Large intestine (tissue), 3 donors: Measurements from ENCODE around the gene YJEFN3. TPM values are rescaled to one million over a fixed set of nuclear protein-coding genes. Genes with fewer than 3 reads are reported as not detected.

Experiments used
- DNase-seq, 2 donors: peaks; one replicate each; pipeline versions ENCODE4 v3.0.0 to v3.0.0-alpha.2; 2013
- H3K27ac ChIP-seq: one replicate; pipeline ENCODE4 v1.5.1; 2013; ENCODE audit warnings: low read length
- H3K27me3 ChIP-seq: 2 replicates; pipeline ENCODE4 v1.6.1; 2013; ENCODE audit warnings: low read length; ENCODE audit not compliant: control insufficient read depth, insufficient read depth
- H3K36me3 ChIP-seq: 2 replicates; pipeline ENCODE4 v1.6.1; 2013; ENCODE audit warnings: low read length; ENCODE audit not compliant: control insufficient read depth, insufficient read depth
- H3K4me1 ChIP-seq: one replicate; pipeline ENCODE4 v1.6.1; 2013; ENCODE audit warnings: low read length; ENCODE audit not compliant: control insufficient read depth, insufficient read depth
- H3K4me3 ChIP-seq: one replicate; pipeline ENCODE4 v1.5.1; 2013; ENCODE audit warnings: low read length
- H3K9me3 ChIP-seq: one replicate; pipeline ENCODE4 v1.6.1; 2013; ENCODE audit warnings: mild to moderate bottlenecking, low read depth, low read length, moderate library complexity; ENCODE audit not compliant: control insufficient read depth
- WGBS: methylation state at CpG from one replicate; pipeline ENCODE4 v1.1.5; 2013; ENCODE audit warnings: low lambda C conversion rate; ENCODE audit not compliant: insufficient coverage; 5-methylcytosine and 5-hydroxymethylcytosine counted together
- polyA plus RNA-seq: library from polyadenylated mRNA; unstranded; fragments of 120-200 nt; gene quantifications from one replicate; pipeline ENCODE4 v1.2.1, GENCODE V29; 2013

The YJEFN3 gene
- polyA plus RNA-seq, 1 donor = 9.5 TPM

DNA sequence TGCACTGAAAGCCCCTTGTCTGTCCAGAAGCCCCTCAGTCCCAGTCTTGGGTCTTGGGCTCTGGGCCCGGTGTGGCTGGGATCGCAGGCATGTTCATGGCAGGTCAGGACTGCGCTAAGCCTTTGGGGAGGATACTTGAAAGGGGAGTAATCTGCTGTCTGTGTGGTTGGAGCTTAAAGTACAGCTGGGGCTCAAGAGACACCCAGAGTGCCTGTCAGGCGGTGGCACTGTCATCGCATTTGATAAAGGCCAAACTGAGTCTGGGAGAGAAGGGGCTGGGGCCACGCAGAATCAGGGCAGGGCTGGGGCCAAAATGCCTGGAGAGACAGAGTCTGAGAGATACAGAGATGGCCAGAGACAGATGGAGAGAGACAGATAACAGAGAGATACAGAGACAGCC, 5.1 kb downstream of the YJEFN3 start:
- DNase-seq = no peak
- H3K36me3 ChIP-seq = peaks cover 9% of the 10 kb centered on the region
- WGBS = no CpG with 5 or more reads among the region's 6 CpGs
- H3K4me1 ChIP-seq = peaks cover 5% of the 10 kb centered on the region
- H3K4me3 ChIP-seq = no peak overlapping the region
- H3K9me3 ChIP-seq = no peaks in the 10 kb centered on the region
- H3K27me3 ChIP-seq = peaks cover 23% of the 10 kb centered on the region
- H3K27ac ChIP-seq = no peak overlapping the region

DNA sequence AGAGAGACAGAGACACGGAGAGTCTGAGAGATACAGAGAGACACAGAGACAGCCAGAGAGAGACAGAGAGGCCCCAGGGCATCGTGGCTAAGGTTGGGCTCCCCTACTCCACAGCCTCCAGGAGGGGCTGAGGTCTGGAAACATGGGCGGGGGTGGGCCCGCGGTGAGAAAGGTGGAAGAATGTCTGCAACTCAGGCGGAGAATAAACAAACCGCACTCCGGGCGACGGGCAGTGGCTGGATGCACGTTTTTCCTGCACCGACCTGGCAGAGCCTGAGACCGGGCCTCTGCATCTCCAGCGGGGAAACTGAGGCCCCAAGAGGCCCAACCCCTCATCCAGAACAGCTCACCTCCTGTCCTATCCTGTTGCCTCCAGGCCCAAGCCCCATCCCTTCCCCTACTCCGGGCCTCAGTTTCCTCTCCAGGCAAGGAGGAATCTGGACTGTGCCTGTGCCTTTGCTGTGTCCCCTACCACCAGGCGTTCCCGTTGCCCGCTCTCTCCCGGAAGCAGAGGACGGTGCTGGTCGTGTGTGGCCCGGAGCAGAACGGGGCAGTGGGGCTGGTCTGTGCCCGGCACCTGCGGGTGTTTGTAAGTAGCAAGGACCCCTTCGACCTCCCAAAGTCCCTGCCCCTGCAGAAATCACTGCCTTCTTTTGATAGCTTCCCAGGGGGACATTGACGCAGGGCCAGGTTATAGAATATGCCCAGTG, 6.0 kb downstream of the YJEFN3 start:
- Histone ChIP-seq H3K4me3 (no peak overlapping the region), H3K27ac (no peak overlapping the region), H3K27me3 (peaks cover 31% of the 10 kb centered on the region), H3K36me3 (peaks cover 6% of the 10 kb centered on the region), H3K9me3 (peaks cover 2% of the 10 kb centered on the region), H3K4me1 (peaks cover 5% of the 10 kb centered on the region)
- no peak for DNase-seq
- no CpG with 5 or more reads among the region's 27 CpGs for WGBS

DNA sequence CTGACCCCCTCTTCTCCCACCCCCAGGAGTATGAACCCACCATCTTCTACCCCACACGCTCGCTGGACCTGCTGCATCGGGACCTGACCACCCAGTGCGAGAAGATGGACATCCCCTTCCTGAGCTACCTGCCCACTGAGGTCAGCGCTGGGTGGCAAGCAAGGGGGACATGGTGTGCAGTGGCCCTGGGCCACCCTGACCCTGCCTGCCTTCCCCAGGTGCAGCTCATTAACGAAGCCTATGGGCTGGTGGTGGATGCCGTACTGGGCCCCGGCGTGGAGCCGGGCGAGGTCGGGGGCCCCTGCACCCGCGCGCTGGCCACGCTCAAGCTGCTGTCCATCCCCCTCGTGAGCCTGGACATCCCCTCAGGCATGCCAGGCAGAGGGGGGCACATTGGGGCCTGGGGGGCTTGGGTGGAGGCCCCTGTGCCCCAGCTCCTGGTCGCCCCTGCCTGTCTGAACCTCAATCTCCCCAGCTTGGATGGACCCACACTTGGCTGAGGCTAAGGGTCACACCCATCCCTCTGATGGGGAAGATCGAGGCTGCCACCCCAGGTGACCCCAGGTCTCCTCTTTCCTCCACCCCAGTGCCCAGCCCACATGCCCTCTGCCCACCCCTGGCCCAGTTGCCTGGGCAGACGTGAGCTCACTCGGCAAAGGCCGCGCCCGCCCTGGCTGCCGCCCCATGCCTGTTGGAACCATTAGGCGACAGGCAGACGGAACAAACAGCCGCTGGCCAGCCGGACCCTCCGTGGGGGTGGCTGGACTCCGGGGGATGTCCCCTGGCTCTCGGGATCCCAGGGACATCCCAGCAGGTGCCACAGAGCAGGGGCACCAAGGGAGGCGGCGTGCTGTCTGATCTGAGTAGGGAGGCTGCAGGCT, 6.8 kb downstream of the YJEFN3 start:
- peaks cover 6% of the 10 kb centered on the region for H3K4me1 ChIP-seq
- no peak overlapping the region for H3K27ac ChIP-seq
- H3K9me3 ChIP-seq = peaks cover 11% of the 10 kb centered on the region
- DNase-seq = no peak
- H3K27me3 ChIP-seq = peaks cover 40% of the 10 kb centered on the region
- H3K36me3 ChIP-seq = peaks cover 3% of the 10 kb centered on the region
- no peak overlapping the region for H3K4me3 ChIP-seq
- WGBS = no CpG with 5 or more reads among the region's 34 CpGs

DNA sequence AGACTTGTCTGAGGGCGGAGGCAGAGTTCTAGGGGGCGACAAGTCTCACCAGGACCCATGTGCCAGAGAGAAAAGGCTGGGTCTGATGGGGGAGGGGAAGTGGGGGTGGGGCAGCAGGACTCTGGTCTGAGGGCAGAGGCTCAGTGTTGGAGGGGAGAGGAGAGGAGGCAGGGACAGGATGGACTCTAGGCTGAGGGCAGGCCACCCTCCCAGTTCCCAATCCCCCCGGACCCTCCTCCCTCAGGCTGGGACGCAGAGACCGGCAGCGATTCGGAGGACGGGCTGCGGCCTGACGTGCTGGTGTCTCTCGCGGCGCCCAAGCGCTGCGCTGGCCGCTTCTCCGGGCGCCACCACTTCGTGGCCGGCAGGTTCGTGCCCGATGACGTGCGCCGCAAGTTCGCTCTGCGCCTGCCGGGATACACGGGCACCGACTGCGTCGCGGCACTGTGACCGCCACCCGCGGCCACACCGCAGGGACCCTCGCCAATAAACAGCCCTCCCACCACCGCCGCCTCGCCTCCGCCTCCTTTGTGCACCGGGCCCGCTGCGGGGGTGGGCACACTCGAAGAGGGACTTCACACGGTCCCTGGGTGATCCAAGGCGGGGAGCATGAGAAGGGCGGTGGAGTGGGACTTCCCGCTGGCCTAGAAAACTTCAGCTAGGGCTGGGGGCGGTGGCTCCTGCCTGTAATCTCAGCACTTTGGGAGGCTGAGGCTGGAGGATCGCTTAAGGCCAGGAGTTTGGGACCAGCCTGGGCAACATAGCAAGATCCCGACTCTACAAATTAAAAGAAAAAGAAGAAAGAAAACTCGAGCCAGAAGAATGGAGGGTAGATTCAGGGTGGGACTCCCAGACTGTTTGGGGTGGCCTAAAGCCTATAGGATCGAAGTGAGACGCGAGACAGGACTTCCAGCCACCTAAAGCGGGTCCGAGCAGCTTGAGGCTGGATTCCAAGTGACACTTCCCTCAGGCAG, 8.7 kb downstream of the YJEFN3 start:
- DNase-seq = no peak
- H3K27me3 ChIP-seq = peaks cover 54% of the 10 kb centered on the region
- 83% methylated on average over 2 of the region's 59 CpGs for WGBS
- H3K4me3 ChIP-seq = no peak overlapping the region
- no peaks in the 10 kb centered on the region for H3K36me3 ChIP-seq
- peaks cover 18% of the 10 kb centered on the region for H3K9me3 ChIP-seq
- H3K27ac ChIP-seq = no peak overlapping the region
- H3K4me1 ChIP-seq = peaks cover 13% of the 10 kb centered on the region

DNA sequence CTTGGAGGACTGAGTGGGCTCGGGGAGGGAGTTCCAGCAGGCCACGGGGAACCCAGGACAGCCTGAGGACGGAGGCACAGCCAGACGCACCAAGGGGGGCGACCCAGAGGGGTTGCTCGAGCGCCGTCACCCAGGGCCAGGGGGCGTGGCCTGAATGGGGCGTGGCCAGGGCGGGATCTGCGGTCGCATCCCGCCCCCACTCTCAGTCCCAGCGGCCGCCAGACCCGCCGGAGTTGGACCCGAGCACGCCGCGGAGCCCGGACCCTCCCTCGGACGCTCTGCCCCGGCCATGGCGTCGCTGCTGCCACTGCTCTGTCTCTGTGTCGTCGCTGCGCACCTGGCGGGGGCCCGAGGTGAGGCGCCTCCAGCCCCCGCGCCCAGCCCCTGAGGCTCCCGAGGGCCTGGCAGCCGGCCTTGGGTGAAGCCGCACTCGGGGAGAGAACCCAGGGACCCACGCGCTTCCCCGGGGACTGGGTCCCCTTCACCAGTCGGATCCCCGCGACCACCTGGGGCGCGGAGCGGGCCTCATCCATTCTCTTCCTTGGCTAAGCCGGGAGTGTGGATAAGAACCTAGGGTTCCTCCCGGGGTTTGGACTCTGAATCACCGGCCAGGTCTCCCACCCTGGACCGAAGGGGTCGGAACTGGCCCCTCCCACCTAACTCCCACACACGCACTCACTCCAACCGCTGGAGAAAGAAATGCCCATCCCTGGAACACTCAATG, 9.5 kb downstream of the YJEFN3 start, which contains the start of gene CILP2:
TSS of gene CILP2 (plus strand) at position 205 of the 724 bp plus-strand sequence. CDS start at position 290, 85 bp downstream.
- no peak within 1 kb of the TSS for H3K27ac ChIP-seq
- no CpG with 5 or more reads among the region's 56 CpGs for WGBS
- no peak within 1 kb of the TSS for H3K4me3 ChIP-seq
- peaks cover 13% of the 10 kb centered on the region for H3K4me1 ChIP-seq
- peaks cover 58% of the 10 kb centered on the region for H3K27me3 ChIP-seq
- DNase-seq = peak in 1 of 2 donors; percentile 31
- H3K36me3 ChIP-seq = no peaks in the 10 kb centered on the region
- H3K9me3 ChIP-seq = peaks cover 18% of the 10 kb centered on the region

DNA sequence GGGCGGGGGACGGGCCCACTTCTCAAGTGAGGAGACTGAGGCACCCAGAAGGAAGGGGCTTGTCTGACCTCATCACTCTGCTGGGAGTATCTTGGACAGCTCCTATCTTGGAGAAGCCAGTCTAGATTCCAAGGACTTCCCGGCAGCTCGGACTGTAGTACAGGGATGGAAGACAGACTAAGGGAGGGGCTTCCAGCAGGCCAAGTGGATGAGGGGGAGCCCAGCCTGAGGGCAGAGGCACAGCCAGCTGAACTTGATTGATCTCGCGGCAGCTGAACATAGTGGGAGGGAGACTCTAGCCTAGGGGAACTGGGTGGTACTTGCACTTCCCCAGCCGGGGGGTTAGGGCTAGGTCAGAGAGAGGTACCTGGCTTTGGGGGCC, 10.1 kb downstream of the YJEFN3 start:
- Histone ChIP-seq H3K4me1 (peaks cover 13% of the 10 kb centered on the region), H3K4me3 (no peak overlapping the region), H3K27ac (no peak overlapping the region), H3K36me3 (no peaks in the 10 kb centered on the region), H3K27me3 (peaks cover 58% of the 10 kb centered on the region), H3K9me3 (peaks cover 20% of the 10 kb centered on the region)
- DNase-seq = no peak
- no CpG with 5 or more reads among the region's 7 CpGs for WGBS

DNA sequence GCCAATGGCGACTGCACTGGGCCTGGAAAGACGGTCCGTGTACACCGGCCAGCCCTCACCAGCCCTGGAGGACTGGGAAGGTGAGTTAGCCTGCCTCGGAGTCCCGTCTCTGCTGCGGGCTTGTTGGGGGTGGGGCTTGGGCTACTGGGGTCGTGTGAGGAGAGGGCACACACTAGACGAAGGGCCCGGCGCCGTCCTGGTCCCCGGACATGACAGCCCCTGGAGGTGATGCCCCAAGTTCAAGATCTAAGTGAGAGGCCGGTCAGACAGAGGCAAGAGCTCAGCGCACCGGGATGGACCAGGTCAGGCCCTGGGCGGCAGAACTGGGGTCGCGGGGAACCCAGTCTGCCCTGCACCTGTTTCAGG, 11.0 kb downstream of the YJEFN3 start:
- no peak overlapping the region for H3K27ac ChIP-seq
- H3K9me3 ChIP-seq = peaks cover 28% of the 10 kb centered on the region
- no peak overlapping the region for H3K4me3 ChIP-seq
- peak in 1 of 2 donors; percentile 19 for DNase-seq
- peaks cover 58% of the 10 kb centered on the region for H3K27me3 ChIP-seq
- no peaks in the 10 kb centered on the region for H3K36me3 ChIP-seq
- H3K4me1 ChIP-seq = peaks cover 13% of the 10 kb centered on the region
- no CpG with 5 or more reads among the region's 19 CpGs for WGBS

DNA sequence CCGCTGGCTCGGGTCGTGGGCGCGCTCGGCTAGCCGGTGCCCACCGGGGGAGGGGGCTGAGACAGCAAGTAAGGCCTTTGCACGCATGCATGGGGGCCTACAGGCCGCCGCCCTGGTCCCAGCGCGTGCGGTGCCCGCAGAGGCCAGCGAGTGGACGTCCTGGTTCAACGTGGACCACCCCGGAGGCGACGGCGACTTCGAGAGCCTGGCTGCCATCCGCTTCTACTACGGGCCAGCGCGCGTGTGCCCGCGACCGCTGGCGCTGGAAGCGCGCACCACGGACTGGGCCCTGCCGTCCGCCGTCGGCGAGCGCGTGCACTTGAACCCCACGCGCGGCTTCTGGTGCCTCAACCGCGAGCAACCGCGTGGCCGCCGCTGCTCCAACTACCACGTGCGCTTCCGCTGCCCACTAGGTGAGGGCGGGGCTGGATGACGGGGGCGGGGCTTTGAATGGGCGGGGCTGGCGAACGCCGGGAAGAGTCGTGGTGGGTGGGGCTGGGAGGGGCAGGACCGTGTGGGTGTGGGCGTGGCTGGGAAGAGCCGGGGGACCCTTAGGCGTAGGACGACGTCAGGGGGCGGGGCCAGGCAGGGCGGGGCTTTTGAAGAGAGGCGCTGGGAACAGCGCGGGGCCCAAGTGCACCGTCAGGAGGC, 11.5 kb downstream of the YJEFN3 start:
- DNase-seq = peak; percentile 57 to 73
- no peak overlapping the region for H3K4me3 ChIP-seq
- peaks cover 58% of the 10 kb centered on the region for H3K27me3 ChIP-seq

DNA sequence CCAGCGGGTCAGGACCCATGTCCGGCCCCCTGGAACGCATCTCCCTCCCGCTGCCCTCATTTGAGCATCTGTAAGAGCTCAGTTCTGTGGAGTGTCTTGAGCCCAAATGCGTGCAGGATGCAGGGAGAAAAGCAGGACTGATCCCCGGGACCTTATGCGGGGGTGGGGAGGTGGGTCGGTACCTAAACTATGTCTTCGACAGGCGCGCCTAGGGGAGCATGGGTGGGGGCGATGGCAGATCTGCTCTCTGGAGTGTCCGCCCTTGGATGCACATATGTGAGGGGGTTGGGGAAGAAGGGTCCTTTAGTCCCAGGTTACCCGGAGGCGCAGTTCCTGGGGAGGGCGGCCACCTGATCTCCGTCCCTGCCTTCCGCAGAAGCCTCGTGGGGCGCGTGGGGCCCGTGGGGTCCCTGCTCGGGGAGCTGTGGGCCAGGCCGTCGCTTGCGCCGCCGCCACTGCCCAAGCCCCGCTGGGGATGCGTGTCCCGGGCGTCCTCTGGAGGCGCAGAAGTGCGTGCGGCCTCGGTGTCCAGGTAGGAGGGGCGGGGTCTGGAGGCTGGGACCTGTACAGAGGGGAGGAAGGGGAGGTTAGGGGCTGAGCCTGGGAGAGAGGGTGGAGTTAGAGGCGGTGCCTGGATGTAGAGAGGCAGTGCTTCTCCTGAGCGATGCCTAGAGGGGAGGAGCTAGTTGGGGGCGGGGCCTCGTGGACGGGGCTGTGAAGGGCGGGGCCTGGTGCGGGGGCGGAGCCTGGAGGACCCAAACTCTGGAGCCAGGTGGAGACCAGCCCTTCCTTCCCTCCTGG, 12.2 kb downstream of the YJEFN3 start:
- Histone ChIP-seq H3K9me3 (peaks cover 39% of the 10 kb centered on the region), H3K27me3 (peaks cover 58% of the 10 kb centered on the region), H3K36me3 (no peaks in the 10 kb centered on the region), H3K4me1 (peaks cover 13% of the 10 kb centered on the region), H3K27ac (no peak overlapping the region), H3K4me3 (no peak overlapping the region)
- WGBS = no CpG with 5 or more reads among the region's 45 CpGs
- peak in 1 of 2 donors; percentile 30 for DNase-seq

More for the DNA sequence above, 11.5 kb downstream of the YJEFN3 start:
- Histone ChIP-seq H3K9me3 (peaks cover 33% of the 10 kb centered on the region), H3K27ac (no peak overlapping the region), H3K36me3 (no peaks in the 10 kb centered on the region), H3K4me1 (peaks cover 13% of the 10 kb centered on the region)
- no CpG with 5 or more reads among the region's 74 CpGs for WGBS
